Kidney tubule cell (primary cell): Measurements from ENCODE around the gene SLX4IP.

Experiments
- DNase-seq: peaks from one replicate; pipeline ENCODE4 v3.0.0-alpha.2; 2018; ENCODE audit warnings: low spot score

Gene SLX4IP

GRCh38 chr20:10663756-10664155 is 228.7 kb downstream of the SLX4IP start:
- no peak for DNase-seq

GRCh38 chr20:10665027-10665561 is 230.0 kb downstream of the SLX4IP start:
- DNase-seq = no peak

GRCh38 chr20:10665791-10666190 is 230.7 kb downstream of the SLX4IP start:
- no peak for DNase-seq

- DNase-seq = no peak
Observed at GRCh38 chr20:10666221-10667076, 231.3 kb downstream of the SLX4IP start.

- peak; percentile 38 for DNase-seq
Observed at GRCh38 chr20:10667077-10667401, 231.9 kb downstream of the SLX4IP start.

GRCh38 chr20:10667560-10668167 is 232.6 kb downstream of the SLX4IP start:
- peak; percentile 78 for DNase-seq

- no peak for DNase-seq
Observed at GRCh38 chr20:10668677-10669368, 233.7 kb downstream of the SLX4IP start.

- DNase-seq = no peak
Observed at GRCh38 chr20:10669843-10670446, 234.8 kb downstream of the SLX4IP start.

- peak; percentile 73 for DNase-seq
Observed at GRCh38 chr20:10670501-10671220, 235.6 kb downstream of the SLX4IP start.

- DNase-seq = peak; percentile 91
Observed at GRCh38 chr20:10671221-10671918, 236.3 kb downstream of the SLX4IP start.

GRCh38 chr20:10671919-10672623 is 237.0 kb downstream of the SLX4IP start:
- no peak for DNase-seq

- DNase-seq = peak; percentile 72
Observed at GRCh38 chr20:10672624-10673127, 237.6 kb downstream of the SLX4IP start.

- DNase-seq = no peak
Observed at GRCh38 chr20:10673176-10673841, 238.2 kb downstream of the SLX4IP start.

GRCh38 chr20:10673842-10674683 is 239.0 kb downstream of the SLX4IP start, which contains the start of gene JAG1:
JAG1 (minus strand) TSS chr20:10673999; CDS start chr20:10673530, 469 bp downstream.
- peak; percentile 98 for DNase-seq

GRCh38 chr20:10674684-10675449 is 239.8 kb downstream of the SLX4IP start:
- DNase-seq = peak; percentile 85

GRCh38 chr20:10675450-10675848 is 240.3 kb downstream of the SLX4IP start:
- no peak for DNase-seq

- DNase-seq = no peak
Observed at GRCh38 chr20:10676518-10676917, 241.4 kb downstream of the SLX4IP start.
